ENCODE results near the gene PHLDB1. TPM values are rescaled to one million over a fixed set of nuclear protein-coding genes. Genes with fewer than 3 reads are reported as not detected.
A peak's percentile ranks its signal among the peaks of the same experiment; 100 is the strongest.

Gene PHLDB1
- total RNA-seq, 4 donors from 2014 or later: 299 to 365 (median 323) TPM

DNA sequence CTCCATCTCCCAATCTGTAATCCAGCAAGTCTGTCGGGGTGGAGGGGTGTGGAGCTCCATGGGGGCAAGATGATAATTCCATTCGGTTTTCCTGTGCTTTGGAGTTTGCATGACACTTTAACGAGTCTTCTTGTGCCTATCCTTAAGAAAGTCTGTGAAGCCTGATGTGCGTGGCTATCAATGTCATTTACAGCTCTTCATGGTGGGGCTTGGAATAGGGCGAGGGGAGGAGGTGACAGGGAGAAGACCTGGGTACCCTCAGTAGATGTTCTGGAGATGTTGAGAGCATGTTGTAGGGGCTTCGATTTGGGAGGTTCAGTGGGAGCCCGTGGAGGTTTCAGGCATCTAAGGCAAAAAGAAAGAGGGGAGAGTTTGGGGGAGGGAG is 579 bp upstream of the PHLDB1 start:
- no peak for DNase-seq (ENCODE audit: low spot score in 2 of 2)
- H3K27ac ChIP-seq: peak overlapping the region; percentile 20 to 99 (median 98)
- peak overlapping the region in 1 of 4 donors; percentile 68 for H3K4me3 ChIP-seq
- WGBS, 2 donors: 56% methylated on average over 7 of the region's 7 CpGs
- H3K27me3 ChIP-seq: no peaks in the 10 kb centered on the region
- H3K9me3 ChIP-seq: no peaks in the 10 kb centered on the region
- H3K4me1 ChIP-seq: peaks cover 0 to 80% (median 57%) of the 10 kb centered on the region in 4 donors
- H3K36me3 ChIP-seq: peaks cover 0 to 8% (median 0%) of the 10 kb centered on the region in 3 donors
- TF ChIP-seq EP300 (IDR thresholded peaks at IDR 0.05) (no peak), CTCF (IDR thresholded peaks at IDR 0.05) (no peak), POLR2A (IDR thresholded peaks at IDR 0.05) (no peak)

GRCh38 chr11:118608360-118609227 is 1.2 kb downstream of the PHLDB1 start:
- 12 to 14% methylated on average over 33 to 51 of the region's 69 CpGs for whole genome bisulfite sequencing, 2 donors
- DNase-seq (ENCODE audit: low spot score in 2 of 2): peak; percentile 48 to 65
- Histone ChIP-seq H3K36me3 (peaks cover 0 to 4% (median 0%) of the 10 kb centered on the region in 3 donors), H3K4me3 (peak overlapping the region; percentile 59 to 86 (median 72)), H3K27me3 (no peaks in the 10 kb centered on the region), H3K9me3 (no peaks in the 10 kb centered on the region), H3K4me1 (peaks cover 0 to 85% (median 69%) of the 10 kb centered on the region in 4 donors), H3K27ac (peak overlapping the region; percentile 98 to 99 (median 98))
- TF ChIP-seq EP300 (IDR thresholded peaks at IDR 0.05) (peak in 1 of 2 donors; percentile 67), POLR2A (IDR thresholded peaks at IDR 0.05) (peak in 1 of 2 donors; percentile 68), CTCF (IDR thresholded peaks at IDR 0.05) (no peak)

- Histone ChIP-seq H3K4me1 (peaks cover 0 to 85% (median 63%) of the 10 kb centered on the region in 4 donors), H3K27me3 (no peaks in the 10 kb centered on the region), H3K36me3 (peaks cover 0 to 14% (median 0%) of the 10 kb centered on the region in 3 donors), H3K27ac (peak overlapping the region; percentile 98 to 99 (median 98)), H3K9me3 (no peaks in the 10 kb centered on the region), H3K4me3 (peak overlapping the region; percentile 59 to 86 (median 72))
- DNase-seq (ENCODE audit: low spot score in 2 of 2): no peak
- 4 to 10% methylated on average over 39 to 56 of the region's 57 CpGs for WGBS, 2 donors
- TF ChIP-seq CTCF (IDR thresholded peaks at IDR 0.05): peak in 1 of 5 experiments; percentile 10
- peak; percentile 22 to 34 for TF ChIP-seq POLR2A (IDR thresholded peaks at IDR 0.05)
- TF ChIP-seq EP300 (IDR thresholded peaks at IDR 0.05): peak in 1 of 2 donors; percentile 73
Observed at GRCh38 chr11:118609380-118610224, 2.2 kb downstream of the PHLDB1 start.

- 6 to 10% methylated on average over 32 to 33 of the region's 42 CpGs for WGBS, 2 donors
- H3K27me3 ChIP-seq: no peaks in the 10 kb centered on the region
- no peaks in the 10 kb centered on the region for H3K9me3 ChIP-seq
- no peak for TF ChIP-seq EP300 (IDR thresholded peaks at IDR 0.05)
- TF ChIP-seq CTCF (IDR thresholded peaks at IDR 0.05): no peak
- peak overlapping the region; percentile 98 to 99 (median 98) for H3K27ac ChIP-seq
- peaks cover 0 to 84% (median 58%) of the 10 kb centered on the region in 4 donors for H3K4me1 ChIP-seq
- no peak for DNase-seq (ENCODE audit: low spot score in 2 of 2)
- H3K4me3 ChIP-seq: peak overlapping the region; percentile 59 to 86 (median 72)
- peaks cover 0 to 21% (median 1%) of the 10 kb centered on the region in 3 donors for H3K36me3 ChIP-seq
Observed at GRCh38 chr11:118610225-118610772, 2.9 kb downstream of the PHLDB1 start.
